GM23338 (cell line): Measurements from ENCODE around the gene BTC. TPM values are rescaled to one million over a fixed set of nuclear protein-coding genes. Genes with fewer than 3 reads are reported as not detected.

Experiments
- ATAC-seq: fragments of 200-7000 bp; cut with Tn5 transposase; 3 replicates; pipeline ENCODE4 v1.9.1; 2020
- DNase-seq: peaks from one replicate; pipeline ENCODE4 v3.0.0-alpha.2; 2015; ENCODE audit warnings: low spot score
- H2AFZ ChIP-seq: fragments of 200-600 bp; sonication (generic); 2 replicates; pipeline ENCODE4 v1.8.0; 2016; ENCODE audit warnings: antibody characterized with exemption, mild to moderate bottlenecking, moderate library complexity
- H3F3A ChIP-seq: fragments of 200-600 bp; sonication (generic); replicated peaks from 2 replicates; pipeline ENCODE4 v1.8.0; 2017; ENCODE audit warnings: antibody characterized with exemption, mixed run types, low read depth
- H3K27ac ChIP-seq: fragments of 200-600 bp; sonication (generic); 2 replicates; pipeline ENCODE4 v1.6.1; 2016; ENCODE audit warnings: low read depth
- H3K27me3 ChIP-seq: fragments of 200-600 bp; sonication (generic); 2 replicates; pipeline ENCODE4 v1.8.0; 2016; ENCODE audit warnings: mild to moderate bottlenecking, mixed run types, moderate library complexity; ENCODE audit not compliant: insufficient read depth
- H3K36me3 ChIP-seq: fragments of 200-600 bp; sonication (generic); 2 replicates; pipeline ENCODE4 v1.8.0; 2016; ENCODE audit warnings: mild to moderate bottlenecking; ENCODE audit not compliant: insufficient read depth
- H3K4me1 ChIP-seq: fragments of 200-600 bp; sonication (generic); 2 replicates; pipeline ENCODE4 v1.8.0; 2016; ENCODE audit warnings: mild to moderate bottlenecking, moderate library complexity; ENCODE audit not compliant: insufficient read depth
- H3K4me2 ChIP-seq: fragments of 200-600 bp; sonication (generic); 2 replicates; pipeline ENCODE4 v1.7.1; 2017; ENCODE audit warnings: mixed run types
- H3K4me3 ChIP-seq: fragments of 200-600 bp; sonication (generic); 2 replicates; pipeline ENCODE4 v1.6.1; 2016; ENCODE audit warnings: mixed run types
- H3K79me2 ChIP-seq: fragments of 200-600 bp; sonication (generic); replicated peaks from 2 replicates; pipeline ENCODE4 v1.8.0; 2017; ENCODE audit warnings: mild to moderate bottlenecking; ENCODE audit not compliant: insufficient read depth
- H3K9me2 ChIP-seq: fragments of 200-600 bp; sonication (generic); 2 replicates; pipeline ENCODE4 v1.8.0; 2017; ENCODE audit not compliant: insufficient read depth
- H4K20me1 ChIP-seq: fragments of 200-600 bp; sonication (generic); replicated peaks from 2 replicates; pipeline ENCODE4 v1.8.0; 2017; ENCODE audit warnings: mild to moderate bottlenecking; ENCODE audit not compliant: insufficient read depth
- H3K27ac Mint-ChIP-seq: 2 replicates; pipeline ENCODE4 v1.8.0; 2020; ENCODE audit warnings: inconsistent platforms, mild to moderate bottlenecking, moderate library complexity, mixed read lengths
- H3K27me3 Mint-ChIP-seq: 3 replicates; pipeline ENCODE4 v1.8.0; 2022; ENCODE audit warnings: low read depth, mild to moderate bottlenecking, moderate library complexity, mixed read lengths, inconsistent platforms; ENCODE audit not compliant: insufficient read depth, poor library complexity
- H3K36me3 Mint-ChIP-seq: 3 replicates; pipeline ENCODE4 v1.8.0; 2021; ENCODE audit warnings: low read depth, mild to moderate bottlenecking, inconsistent platforms, moderate library complexity, mixed read lengths
- H3K4me1 Mint-ChIP-seq: 3 replicates; pipeline ENCODE4 v1.8.0; 2020; ENCODE audit warnings: mild to moderate bottlenecking, inconsistent platforms, mixed read lengths
- H3K4me3 Mint-ChIP-seq: 3 replicates; pipeline ENCODE4 v1.8.0; 2021; ENCODE audit warnings: moderate library complexity, mild to moderate bottlenecking, inconsistent platforms, mixed read lengths
- H3K9me3 Mint-ChIP-seq: 3 replicates; pipeline ENCODE4 v1.8.0; 2020; ENCODE audit warnings: moderate library complexity, mild to moderate bottlenecking, inconsistent platforms, mixed read lengths
- CREB1 ChIP-seq: fragments of 250-450 bp; sonication (Bioruptor Pico); IDR thresholded peaks from 2 replicates; pipeline ENCODE4 v1.5.0; 2020; ENCODE audit warnings: low read depth, mild to moderate bottlenecking, moderate library complexity
- CTCF ChIP-seq, 2 experiments: fragments of 200-600 bp in 1 of 2; sonication (generic) in 1 of 2; conservative IDR thresholded peaks; 2 replicates each; pipeline versions ENCODE4 v1.5.1 to v1.6.1; 2016 to 2017; ENCODE audit warnings: antibody characterized with exemption in 2 of 2, low read depth in 2 of 2, mild to moderate bottlenecking in 2 of 2, moderate library complexity in 1 of 2
- EZH2 ChIP-seq: fragments of 200-600 bp; sonication (generic); IDR thresholded peaks from one replicate; pipeline ENCODE4 v1.8.0; 2017; ENCODE audit warnings: antibody characterized with exemption, mild to moderate bottlenecking, low read depth; ENCODE audit not compliant: unreplicated experiment
- EZH2phosphoT487 ChIP-seq: fragments of 200-600 bp; sonication (generic); IDR thresholded peaks from one replicate; pipeline ENCODE4 v1.8.1; 2018; ENCODE audit warnings: antibody characterized with exemption; ENCODE audit not compliant: unreplicated experiment
- JUNB ChIP-seq: IDR thresholded peaks from one replicate; pipeline ENCODE4 v1.6.1; 2016; ENCODE audit warnings: antibody characterized with exemption; ENCODE audit not compliant: unreplicated experiment
- POLR2AphosphoS5 ChIP-seq: IDR thresholded peaks from 2 replicates; pipeline ENCODE4 v1.6.1; 2016; ENCODE audit warnings: antibody characterized with exemption, low read depth
- REST ChIP-seq: IDR thresholded peaks from one replicate; pipeline ENCODE4 v1.6.1; 2018; ENCODE audit warnings: antibody characterized with exemption; ENCODE audit not compliant: unreplicated experiment
- STAT1 ChIP-seq: IDR thresholded peaks from one replicate; pipeline ENCODE4 v1.6.1; 2016; ENCODE audit warnings: antibody characterized with exemption; ENCODE audit not compliant: unreplicated experiment
- ZNF114 ChIP-seq: fragments of 250-450 bp; sonication (Bioruptor Pico); IDR thresholded peaks from 2 replicates; pipeline ENCODE4 v1.5.0; 2020; ENCODE audit warnings: mild to moderate bottlenecking, moderate library complexity
- ZNF331 ChIP-seq: fragments of 250-450 bp; sonication (Bioruptor Pico); IDR thresholded peaks from 2 replicates; pipeline ENCODE4 v1.5.0; 2020; ENCODE audit warnings: low read depth, mild to moderate bottlenecking, moderate library complexity
- ZNF462 ChIP-seq: fragments of 250-450 bp; sonication (Bioruptor Pico); IDR thresholded peaks from 2 replicates; pipeline ENCODE4 v1.5.0; 2020; ENCODE audit warnings: mild to moderate bottlenecking, moderate library complexity
- polyA plus RNA-seq: library from polyadenylated mRNA; unstranded; fragments of >200 nt; fragmentation: Nextera tagmentation; extraction: Ambion mirVana; gene quantifications from 2 replicates; pipeline ENCODE4 v1.2.1, GENCODE V29; 2016
- total RNA-seq: library from RNA; depleted of rRNA; stranded (reverse); fragments of >200 nt; shearing (Covaris generic); gene quantifications from 2 replicates; pipeline ENCODE4 v1.2.3, GENCODE V29; 2014

BTC gene
- total and polyA plus RNA-seq, 2 experiments from 2014 or later, result 0.18 to 0.59 TPM

- H3K27me3 Mint-ChIP-seq, result peaks cover 5% of the 10 kb centered on the region
- TF ChIP-seq STAT1 (no peak), EZH2phosphoT487 (no peak), REST (no peak), CREB1 (CRISPR knock-in tag) (no peak), ZNF462 (CRISPR knock-in tag) (no peak), POLR2AphosphoS5 (no peak), EZH2 (no peak), ZNF114 (CRISPR knock-in tag) (no peak), JUNB (no peak), CTCF (conservative IDR thresholded peaks at IDR 0.05; ENCODE audit: low read depth in 2 of 2) (no peak), ZNF331 (CRISPR knock-in tag) (no peak)
Observed at GRCh38 chr4:74823194-74823593, 28.9 kb upstream of the BTC start.

More at GRCh38 chr4:74823194-74823593, 28.9 kb upstream of the BTC start:
- no peak for ATAC-seq
- Histone ChIP-seq H3K4me1 (no peaks in the 10 kb centered on the region), H2AFZ (no peak overlapping the region), H3K27ac (no peak overlapping the region), H3F3A (no peaks in the 10 kb centered on the region), H3K27me3 (no peaks in the 10 kb centered on the region), H3K4me3 (no peak overlapping the region), H3K9me2 (peaks cover 10% of the 10 kb centered on the region; the same call in 1 of the 2 replicates), H3K4me2 (no peak overlapping the region), H3K36me3 (no peaks in the 10 kb centered on the region), H3K79me2 (no peaks in the 10 kb centered on the region), H4K20me1 (no peaks in the 10 kb centered on the region)
- Mint-ChIP-seq H3K4me1 (peaks cover 4% of the 10 kb centered on the region; the same call in 2 of the 3 replicates), H3K36me3 (no peaks in the 10 kb centered on the region), H3K9me3 (peaks cover 3% of the 10 kb centered on the region; the same call in 1 of the 3 replicates), H3K4me3 (no peak overlapping the region), H3K27ac (no peak overlapping the region)
- DNase-seq, result no peak
